ENCODE measurements around the gene CASKIN2.

The CASKIN2 gene

DNA sequence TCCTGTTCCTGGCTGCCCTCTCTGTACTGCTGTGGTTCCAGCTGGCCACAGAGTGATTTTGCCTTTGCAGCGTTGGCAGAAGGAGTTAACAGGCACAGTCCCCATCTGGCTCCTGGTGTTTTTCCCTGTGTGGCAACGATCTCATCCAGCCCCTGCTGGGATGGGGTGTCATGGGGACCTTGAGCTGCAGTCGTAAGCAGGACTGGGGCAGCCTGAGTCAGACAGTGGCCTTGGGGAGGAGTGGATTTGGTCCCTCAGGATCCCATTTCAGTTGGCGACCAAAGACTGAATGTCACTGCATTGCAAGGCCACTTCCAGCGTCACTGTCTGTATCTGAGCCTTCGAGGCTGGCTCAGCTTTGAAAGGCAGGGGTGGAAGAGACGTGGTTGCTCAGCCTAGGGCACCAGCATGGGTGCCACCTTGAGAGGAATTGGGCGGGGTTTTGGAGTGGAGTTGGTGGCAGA, 47.0 kb downstream of the CASKIN2 start:
- Histone ChIP-seq H2BK120ac (ENCODE audit: insufficient read depth, low read length, poor library complexity) (no peak overlapping the region), H3K23ac (ENCODE audit: low read length) (no peak overlapping the region), H4K91ac (ENCODE audit: low read depth, low read length) (no peak overlapping the region), H4K8ac (ENCODE audit: low read depth, low read length) (no peak overlapping the region), H2AK5ac (ENCODE audit: low read length) (no peak overlapping the region), H3K18ac (ENCODE audit: low read length) (peak overlapping the region; percentile 21), H3K4ac (ENCODE audit: low read depth, low read length) (no peak overlapping the region), H3K27ac (ENCODE audit: low read depth, low read length) (no peak overlapping the region), H2BK12ac (ENCODE audit: low read length) (no peak overlapping the region), H3K4me1 (ENCODE audit: control insufficient read depth in 1 of 2, insufficient read depth in 2 of 2, low read length in 2 of 2) (no peaks in the 10 kb centered on the region), H2BK5ac (ENCODE audit: low read depth, low read length, poor library complexity) (no peak overlapping the region), H3K9me3 (ENCODE audit: insufficient read depth, low read depth, low read length) (no peaks in the 10 kb centered on the region), H3K36me3 (ENCODE audit: control insufficient read depth in 1 of 2, insufficient read depth in 2 of 2, low read length in 2 of 2) (peaks cover 10 to 15% of the 10 kb centered on the region in 2 experiments), H4K12ac (ENCODE audit: low read depth, low read length) (no peak overlapping the region), H3K79me1 (ENCODE audit: low read length) (no peaks in the 10 kb centered on the region), H3K9ac (ENCODE audit: low read length) (no peak overlapping the region), H3K79me2 (ENCODE audit: control insufficient read depth, insufficient read depth, low read length, poor library complexity) (no peaks in the 10 kb centered on the region), H3K4me2 (ENCODE audit: low read length) (no peak overlapping the region), H3K14ac (ENCODE audit: low read length) (no peak overlapping the region), H3K27me3 (ENCODE audit: insufficient read depth, low read length) (no peaks in the 10 kb centered on the region), H2AFZ (ENCODE audit: insufficient read depth, low read length, poor library complexity) (no peak overlapping the region), H3K4me3 (ENCODE audit: low read depth, low read length) (no peak overlapping the region)
- no CpG with 5 or more reads among the region's 8 CpGs for WGBS (ENCODE audit: extremely low coverage, insufficient coverage, insufficient read length)
- DNase-seq = no peak

GRCh38 chr17:75465039-75465438, 50.3 kb downstream of the CASKIN2 start:
- WGBS (ENCODE audit: extremely low coverage, insufficient coverage, insufficient read length) = no CpG with 5 or more reads among the region's 6 CpGs

GRCh38 chr17:75463603-75464002, 51.7 kb downstream of the CASKIN2 start:
- Histone ChIP-seq H3K27me3 (ENCODE audit: insufficient read depth, low read length) (no peaks in the 10 kb centered on the region), H3K18ac (ENCODE audit: low read length) (no peak overlapping the region), H2BK12ac (ENCODE audit: low read length) (no peak overlapping the region), H4K12ac (ENCODE audit: low read depth, low read length) (no peak overlapping the region), H3K79me2 (ENCODE audit: control insufficient read depth, insufficient read depth, low read length, poor library complexity) (no peaks in the 10 kb centered on the region), H3K14ac (ENCODE audit: low read length) (no peak overlapping the region), H2BK120ac (ENCODE audit: insufficient read depth, low read length, poor library complexity) (no peak overlapping the region), H3K23ac (ENCODE audit: low read length) (no peak overlapping the region), H3K36me3 (ENCODE audit: control insufficient read depth in 1 of 2, insufficient read depth in 2 of 2, low read length in 2 of 2) (peaks cover 0 to 3% of the 10 kb centered on the region in 2 experiments), H4K91ac (ENCODE audit: low read depth, low read length) (no peak overlapping the region), H3K27ac (ENCODE audit: low read depth, low read length) (no peak overlapping the region), H4K8ac (ENCODE audit: low read depth, low read length) (no peak overlapping the region), H3K79me1 (ENCODE audit: low read length) (peaks cover 3% of the 10 kb centered on the region), H3K4me3 (ENCODE audit: low read depth, low read length) (no peak overlapping the region), H3K4me1 (ENCODE audit: control insufficient read depth in 1 of 2, insufficient read depth in 2 of 2, low read length in 2 of 2) (peaks cover 3 to 10% of the 10 kb centered on the region in 2 experiments), H2AFZ (ENCODE audit: insufficient read depth, low read length, poor library complexity) (no peak overlapping the region), H2AK5ac (ENCODE audit: low read length) (no peak overlapping the region), H2BK5ac (ENCODE audit: low read depth, low read length, poor library complexity) (no peak overlapping the region), H3K9me3 (ENCODE audit: insufficient read depth, low read depth, low read length) (no peaks in the 10 kb centered on the region), H3K4me2 (ENCODE audit: low read length) (no peak overlapping the region), H3K4ac (ENCODE audit: low read depth, low read length) (no peak overlapping the region), H3K9ac (ENCODE audit: low read length) (no peak overlapping the region)
- WGBS (ENCODE audit: extremely low coverage, insufficient coverage, insufficient read length) = no CpG with 5 or more reads among the region's 2 CpGs
- DNase-seq = no peak

More at GRCh38 chr17:75465039-75465438, 50.3 kb downstream of the CASKIN2 start:
- Histone ChIP-seq H3K9ac (ENCODE audit: low read length) (no peak overlapping the region), H3K36me3 (ENCODE audit: control insufficient read depth in 1 of 2, insufficient read depth in 2 of 2, low read length in 2 of 2) (peaks cover 0 to 3% of the 10 kb centered on the region in 2 experiments), H2AFZ (ENCODE audit: insufficient read depth, low read length, poor library complexity) (no peak overlapping the region), H3K4me1 (ENCODE audit: control insufficient read depth in 1 of 2, insufficient read depth in 2 of 2, low read length in 2 of 2) (peaks cover under 1 to 5% of the 10 kb centered on the region in 2 experiments), H3K4me3 (ENCODE audit: low read depth, low read length) (no peak overlapping the region), H4K8ac (ENCODE audit: low read depth, low read length) (no peak overlapping the region), H3K23ac (ENCODE audit: low read length) (no peak overlapping the region), H2BK12ac (ENCODE audit: low read length) (no peak overlapping the region), H2AK5ac (ENCODE audit: low read length) (no peak overlapping the region), H3K9me3 (ENCODE audit: insufficient read depth, low read depth, low read length) (no peaks in the 10 kb centered on the region), H4K12ac (ENCODE audit: low read depth, low read length) (no peak overlapping the region), H2BK120ac (ENCODE audit: insufficient read depth, low read length, poor library complexity) (no peak overlapping the region), H3K4ac (ENCODE audit: low read depth, low read length) (no peak overlapping the region), H3K27me3 (ENCODE audit: insufficient read depth, low read length) (no peaks in the 10 kb centered on the region), H2BK5ac (ENCODE audit: low read depth, low read length, poor library complexity) (no peak overlapping the region), H3K14ac (ENCODE audit: low read length) (no peak overlapping the region), H4K91ac (ENCODE audit: low read depth, low read length) (no peak overlapping the region), H3K79me2 (ENCODE audit: control insufficient read depth, insufficient read depth, low read length, poor library complexity) (no peaks in the 10 kb centered on the region), H3K79me1 (ENCODE audit: low read length) (no peaks in the 10 kb centered on the region), H3K18ac (ENCODE audit: low read length) (no peak overlapping the region), H3K27ac (ENCODE audit: low read depth, low read length) (no peak overlapping the region), H3K4me2 (ENCODE audit: low read length) (no peak overlapping the region)
- DNase-seq = no peak

GRCh38 chr17:75460295-75460694, 55.0 kb downstream of the CASKIN2 start:
- Histone ChIP-seq H3K79me2 (ENCODE audit: control insufficient read depth, insufficient read depth, low read length, poor library complexity) (peaks cover 6% of the 10 kb centered on the region), H3K9ac (ENCODE audit: low read length) (no peak overlapping the region), H3K4me2 (ENCODE audit: low read length) (no peak overlapping the region), H3K18ac (ENCODE audit: low read length) (no peak overlapping the region), H3K36me3 (ENCODE audit: control insufficient read depth in 1 of 2, insufficient read depth in 2 of 2, low read length in 2 of 2) (no peaks in the 10 kb centered on the region), H4K8ac (ENCODE audit: low read depth, low read length) (no peak overlapping the region), H3K9me3 (ENCODE audit: insufficient read depth, low read depth, low read length) (no peaks in the 10 kb centered on the region), H3K27me3 (ENCODE audit: insufficient read depth, low read length) (no peaks in the 10 kb centered on the region), H4K91ac (ENCODE audit: low read depth, low read length) (no peak overlapping the region), H3K14ac (ENCODE audit: low read length) (no peak overlapping the region), H3K4me3 (ENCODE audit: low read depth, low read length) (no peak overlapping the region), H3K4me1 (ENCODE audit: control insufficient read depth in 1 of 2, insufficient read depth in 2 of 2, low read length in 2 of 2) (peaks cover 3 to 12% of the 10 kb centered on the region in 2 experiments), H4K12ac (ENCODE audit: low read depth, low read length) (no peak overlapping the region), H2AK5ac (ENCODE audit: low read length) (no peak overlapping the region), H2BK120ac (ENCODE audit: insufficient read depth, low read length, poor library complexity) (no peak overlapping the region), H3K23ac (ENCODE audit: low read length) (no peak overlapping the region), H2BK5ac (ENCODE audit: low read depth, low read length, poor library complexity) (peak overlapping the region; percentile 30), H2AFZ (ENCODE audit: insufficient read depth, low read length, poor library complexity) (no peak overlapping the region), H3K79me1 (ENCODE audit: low read length) (peaks cover 14% of the 10 kb centered on the region), H3K4ac (ENCODE audit: low read depth, low read length) (no peak overlapping the region), H3K27ac (ENCODE audit: low read depth, low read length) (peak overlapping the region; percentile 10), H2BK12ac (ENCODE audit: low read length) (no peak overlapping the region)
- DNase-seq = peak in 1 of 2 donors; percentile 76
- no CpG with 5 or more reads among the region's 4 CpGs for WGBS (ENCODE audit: extremely low coverage, insufficient coverage, insufficient read length)
